A549 (cell line): ENCODE results near the gene EXOC7. TPM values are rescaled to one million over a fixed set of nuclear protein-coding genes. Genes with fewer than 3 reads are reported as not detected.

Source experiments
- ATAC-seq, 2 experiments: fragments of 200-7000 bp in 1 of 2; fragments of >200 bp in 1 of 2; cut with Nextera tagmentation in 1 of 2; cut with Tn5 transposase in 1 of 2; 3 replicates each; pipeline versions ENCODE4 v1.8.0 to v1.9.1; 2018 to 2020; ENCODE audit warnings: mild to moderate bottlenecking in 1 of 2, moderate library complexity in 1 of 2
- CTCF ChIA-PET: fragments of 300-600 bp; sonication (Branson Sonifier 250); formaldehyde crosslinking; extraction: SDS; loops from one replicate; lab custom pipeline; 2021; ENCODE audit warnings: antibody characterized with exemption, inconsistent platforms; lab: Yijun Ruan, JAX
- POLR2A ChIA-PET: fragments of 350-600 bp; formaldehyde crosslinking; extraction: SDS; loops from one replicate; lab custom pipeline; 2021; ENCODE audit warnings: antibody characterized with exemption, inconsistent platforms; lab: Yijun Ruan, JAX
- DNase-seq, 2 experiments: peaks; one replicate each; pipeline versions ENCODE4 v3.0.0 to v3.0.0-alpha.2; 2011 to 2016; ENCODE audit warnings: low read depth in 1 of 2, low spot score in 1 of 2
- FAIRE-seq: peaks from 2 replicates; lab custom pipeline; 2011; peaks lifted over from hg19 to GRCh38; lab: Jason Lieb, UNC
- H3K27ac ChIP-seq, 2 experiments: fragments of >200 bp; sonication (Bioruptor Twin); formaldehyde crosslinking; 3 replicates each; pipeline ENCODE4 v1.5.1; 2016 to 2017
- H3K4me1 ChIP-seq: fragments of >200 bp; sonication (Bioruptor Twin); formaldehyde crosslinking; 3 replicates; pipeline ENCODE4 v1.6.1; 2016
- H3K4me2 ChIP-seq: fragments of >200 bp; sonication (Bioruptor Twin); formaldehyde crosslinking; 3 replicates; pipeline ENCODE4 v1.6.1; 2016
- H3K4me3 ChIP-seq: fragments of >200 bp; sonication (Bioruptor Twin); formaldehyde crosslinking; 3 replicates; pipeline ENCODE4 v1.5.1; 2016
- H3K9me3 ChIP-seq: fragments of >200 bp; sonication (Bioruptor Twin); formaldehyde crosslinking; 3 replicates; pipeline ENCODE4 v1.6.1; 2016
- CBX8 ChIP-seq: fragments of 200-600 bp; sonication (generic); IDR thresholded peaks from 2 replicates; pipeline ENCODE4 v1.6.1; 2016
- CHD2 ChIP-seq: fragments of 150-350 bp; IDR thresholded peaks from 2 replicates; pipeline ENCODE4 v1.6.1; 2014; ENCODE audit warnings: low read length; ENCODE audit not compliant: partially characterized antibody
- E2F6 ChIP-seq: IDR thresholded peaks from 2 replicates; pipeline ENCODE4 v1.6.1; 2012; ENCODE audit warnings: low read depth, borderline replicate concordance
- FOSL2 ChIP-seq, 2 experiments: fragments of 450-650 bp in 1 of 2; fragments of >200 bp in 1 of 2; sonication (Bioruptor Twin) in 1 of 2; formaldehyde crosslinking; IDR thresholded peaks; 2 replicates each; pipeline versions ENCODE4 v1.5.0 to v1.6.1; 2016 to 2020; ENCODE audit warnings: mild to moderate bottlenecking in 1 of 2, moderate library complexity in 1 of 2
- HES2 ChIP-seq: fragments of >200 bp; sonication (Bioruptor Twin); formaldehyde crosslinking; IDR thresholded peaks from 2 replicates; pipeline ENCODE4 v1.6.1; 2016
- HEYL ChIP-seq: fragments of 250-450 bp; sonication (Bioruptor Pico); IDR thresholded peaks from 2 replicates; pipeline ENCODE4 v1.8.0; 2021; ENCODE audit warnings: mild to moderate bottlenecking, moderate library complexity
- HOXB13 ChIP-seq: fragments of 250-450 bp; sonication (Bioruptor Pico); IDR thresholded peaks from 2 replicates; pipeline ENCODE4 v1.5.0; 2020; ENCODE audit warnings: low read depth, mild to moderate bottlenecking, moderate library complexity
- JUN ChIP-seq, 2 experiments: fragments of >200 bp; sonication (Bioruptor Twin); formaldehyde crosslinking; IDR thresholded peaks; 2 replicates in 1 of 2; 3 replicates in 1 of 2; pipeline ENCODE4 v1.6.1; 2016 to 2017
- JUNB ChIP-seq: fragments of >200 bp; sonication (Bioruptor Twin); formaldehyde crosslinking; IDR thresholded peaks from 2 replicates; pipeline ENCODE4 v1.6.1; 2016
- PBX3 ChIP-seq: IDR thresholded peaks from 2 replicates; pipeline ENCODE4 v1.6.1; 2012
- POLR2AphosphoS2 ChIP-seq: conservative IDR thresholded peaks from 2 replicates; pipeline ENCODE4 v1.6.1; 2012; ENCODE audit warnings: low read length, improper control_type of control experiment, inconsistent platforms
- RAD21 ChIP-seq, 2 experiments: fragments of >200 bp in 1 of 2; sonication (Bioruptor Twin) in 1 of 2; formaldehyde crosslinking in 1 of 2; IDR thresholded peaks in 1 of 2; conservative IDR thresholded peaks in 1 of 2; 2 replicates in 1 of 2; 3 replicates in 1 of 2; pipeline ENCODE4 v1.6.1; 2012 to 2018; ENCODE audit warnings: inconsistent platforms in 1 of 2
- SMC3 ChIP-seq: fragments of >200 bp; sonication (Bioruptor Twin); formaldehyde crosslinking; IDR thresholded peaks from 3 replicates; pipeline ENCODE4 v1.6.1; 2018; ENCODE audit warnings: inconsistent platforms
- TFCP2L1 ChIP-seq: fragments of 250-450 bp; sonication (Bioruptor Pico); IDR thresholded peaks from 2 replicates; pipeline ENCODE4 v1.5.0; 2021; ENCODE audit warnings: mild to moderate bottlenecking
- TP53 ChIP-seq: fragments of 250-450 bp; sonication (Bioruptor Pico); IDR thresholded peaks from 2 replicates; pipeline ENCODE4 v1.5.0; 2021; ENCODE audit warnings: mild to moderate bottlenecking, moderate library complexity
- USF2 ChIP-seq: fragments of 450-650 bp; IDR thresholded peaks from 2 replicates; pipeline ENCODE4 v1.6.1; 2014; ENCODE audit warnings: antibody characterized with exemption
- ZC3H11A ChIP-seq: fragments of 450-650 bp; IDR thresholded peaks from 2 replicates; pipeline ENCODE4 v1.6.1; 2014; ENCODE audit warnings: antibody characterized with exemption, mild to moderate bottlenecking
- ZNF302 ChIP-seq: fragments of 250-450 bp; sonication (Bioruptor Pico); IDR thresholded peaks from 2 replicates; pipeline ENCODE4 v1.9.0; 2021; ENCODE audit warnings: inconsistent platforms, mild to moderate bottlenecking, moderate library complexity
- WGBS: methylation state at CpG from one replicate; pipeline ENCODE4 v1.1.6; 2017; ENCODE audit errors: missing lambda C conversion rate; 5-methylcytosine and 5-hydroxymethylcytosine counted together
- polyA plus RNA-seq, 4 experiments: library from polyadenylated mRNA; depleted of rRNA in 3 of 4; stranded (reverse); fragments of >200 nt; fragmentation: RNase III in 1 of 4; extraction: RNeasy Plus Mini Kit Qiagen cat#74134 plus additional on column Dnase treatment in 1 of 4; gene quantifications; 2 replicates in 3 of 4; 3 replicates in 1 of 4; pipeline ENCODE4 v1.2.3, GENCODE V29; 2011 to 2017

EXOC7 gene
- polyA plus RNA-seq, 2 of the 4 experiments (the other 2 are of a cell fraction) = 64.5 to 72.3 TPM

DNA sequence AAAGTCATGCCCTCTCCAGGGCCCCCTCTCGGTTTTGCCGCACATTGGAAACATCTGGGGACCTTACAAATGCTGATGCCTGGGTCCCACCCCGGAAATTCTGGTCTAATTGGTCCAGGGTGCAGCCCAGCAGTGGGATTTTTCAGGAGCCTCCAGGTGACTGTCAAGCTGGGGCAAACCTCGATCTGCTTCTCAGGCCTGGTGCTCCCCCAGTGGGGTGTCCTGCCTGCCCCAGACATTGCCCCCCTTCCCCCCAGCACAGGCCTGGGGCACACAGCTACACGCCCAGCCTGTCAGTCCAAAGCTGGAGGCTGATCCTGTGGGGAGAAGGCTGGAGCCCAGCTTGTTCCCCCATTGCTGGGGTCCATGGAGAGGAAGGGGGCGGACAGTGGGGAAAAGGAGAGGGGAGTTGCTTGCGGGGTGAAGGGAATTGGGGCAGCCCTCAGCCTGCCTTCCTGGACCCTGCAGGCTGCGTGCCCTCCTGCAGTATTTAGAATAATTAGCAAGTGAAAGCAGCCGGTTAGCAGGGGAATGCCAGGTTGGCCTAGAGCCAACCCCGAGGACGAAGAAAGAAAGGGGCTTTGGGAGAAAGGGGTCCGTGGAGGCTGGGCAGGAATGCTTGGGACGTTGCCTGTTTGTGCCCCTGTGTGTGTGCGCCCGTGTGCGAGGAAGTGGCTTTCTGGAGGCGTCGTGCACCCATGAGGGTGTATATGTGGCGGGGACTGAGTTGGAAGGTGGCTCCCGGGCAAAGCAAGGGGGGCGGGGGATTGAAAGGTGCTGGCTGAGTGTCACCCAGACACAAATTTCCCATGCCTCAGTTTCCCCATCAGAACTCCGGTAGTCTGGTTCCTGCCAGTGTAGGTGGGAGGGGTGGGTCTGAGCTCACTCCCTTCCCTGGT is 31.6 kb upstream of the EXOC7 start:
- Histone ChIP-seq H3K4me2 (no peak overlapping the region), H3K9me3 (no peaks in the 10 kb centered on the region), H3K27ac (peak overlapping the region in 1 of 2 experiments; percentile 36; a peak in 1 of 6 replicates)
- DNase-seq = no peak
- 65% methylated on average over 21 of the region's 22 CpGs for WGBS
- no peak for ATAC-seq
- TF ChIP-seq FOSL2 (IDR thresholded peaks at IDR 0.05) = no peak
- TF ChIP-seq FOSL2 (CRISPR knock-in tag; IDR thresholded peaks at IDR 0.05) = no peak
- no peak for TF ChIP-seq HOXB13 (CRISPR knock-in tag)
- no peak for TF ChIP-seq JUN (IDR thresholded peaks at IDR 0.05)
- no peak for TF ChIP-seq CHD2
- no peak for TF ChIP-seq TFCP2L1
- TF ChIP-seq, all 56 proteins: peak for 0
- no peak for FAIRE-seq
- Histone ChIP-seq H3K4me1 (peaks cover 41% of the 10 kb centered on the region), H3K4me3 (no peak overlapping the region)
- POLR2A ChIA-PET = no interaction called here
- CTCF ChIA-PET = interaction anchor here (0.9 to 38.7 kb wide), 6 partner anchors 11 to 168 kb away, joined by 3 to 755 read pairs (median 16); no protein-coding TSS in a partner anchor

- ChIA-PET CTCF (interaction anchor here (0.6 to 38.7 kb wide), 16 partner anchors 9 to 1073 kb away, joined by 3 to 755 read pairs (median 4); no protein-coding TSS in a partner anchor), POLR2A (no interaction called here)
- no peak for DNase-seq
- no peak for FAIRE-seq
- Histone ChIP-seq H3K9me3 (no peaks in the 10 kb centered on the region), H3K4me1 (peaks cover 28% of the 10 kb centered on the region), H3K27ac (peak overlapping the region; percentile 35 to 69; a peak in 5 of 6 replicates), H3K4me3 (no peak overlapping the region), H3K4me2 (peak overlapping the region; percentile 8)
- no peak for TF ChIP-seq ZNF302 (CRISPR knock-in tag)
- TF ChIP-seq TP53 (CRISPR knock-in tag) = no peak
- no peak for TF ChIP-seq E2F6
- no peak for TF ChIP-seq USF2
- TF ChIP-seq SMC3 = no peak
- no peak for TF ChIP-seq JUNB
- no peak for TF ChIP-seq POLR2AphosphoS2
- no peak for TF ChIP-seq PBX3
- TF ChIP-seq CBX8 = no peak
- no peak for TF ChIP-seq ZC3H11A
- no peak for TF ChIP-seq RAD21 (conservative IDR thresholded peaks at IDR 0.05 in 1 of 2, IDR thresholded peaks at IDR 0.05 in 1 of 2)
- TF ChIP-seq HES2 = no peak
- no peak for TF ChIP-seq HEYL (CRISPR knock-in tag)
- no peak for ATAC-seq
- WGBS = 82% methylated on average over 11 of the region's 21 CpGs
Measured at GRCh38 chr17:76132574-76133338, 29.2 kb upstream of the EXOC7 start.
